Testis (tissue), 3 donors: ENCODE measurements around the gene STAT2. TPM values are rescaled to one million over a fixed set of nuclear protein-coding genes. Genes with fewer than 3 reads are reported as not detected.

Experiments
- DNase-seq: peaks from one replicate; pipeline ENCODE4 v3.0.0-alpha.2; 2019
- H3K27ac ChIP-seq, 2 donors: fragments of 200-600 bp; sonication (generic); one replicate each; pipeline ENCODE4 v1.5.1; 2019
- H3K27me3 ChIP-seq: fragments of 200-600 bp; sonication (generic); one replicate; pipeline ENCODE4 v1.5.1; 2019
- H3K36me3 ChIP-seq: fragments of 200-600 bp; sonication (generic); one replicate; pipeline ENCODE4 v1.5.1; 2017; ENCODE audit warnings: low read depth; ENCODE audit errors: missing control alignments
- H3K4me1 ChIP-seq: fragments of 200-600 bp; sonication (generic); one replicate; pipeline ENCODE4 v1.5.1; 2019
- H3K4me3 ChIP-seq, 2 donors: fragments of 200-600 bp; sonication (generic); one replicate each; pipeline ENCODE4 v1.5.1; 2017 to 2019
- H3K9me3 ChIP-seq: fragments of 200-600 bp; sonication (generic); one replicate; pipeline ENCODE4 v1.5.1; 2017
- POLR2A ChIP-seq: fragments of 450-650 bp; IDR thresholded peaks from one replicate; pipeline ENCODE4 v1.6.1; 2017; ENCODE audit warnings: antibody characterized with exemption, mild to moderate bottlenecking, moderate library complexity
- WGBS, 2 donors: methylation state at CpG; one replicate each; pipeline ENCODE4 v1.1.5; 2018; 5-methylcytosine and 5-hydroxymethylcytosine counted together
- intact Hi-C: fragments of 100-400 bp; cut with DNase I; formaldehyde crosslinking; loops from one replicate; pipeline ENCODE4 v1.15.1; 2023; ENCODE audit warnings: low total_unique reads
- polyA plus RNA-seq: library from polyadenylated mRNA; stranded (reverse); fragments of 350-450 nt; fragmentation: Illumina TruSeq; extraction: RNeasy Lipid Tissue Mini Kit (QIAGEN cat#74804); gene quantifications from one replicate; pipeline ENCODE4 v1.2.3, GENCODE V29; 2014; ENCODE audit warnings: low read depth, low replicate concordance; ENCODE audit not compliant: insufficient read depth
- total RNA-seq, 2 donors: library from RNA; depleted of rRNA; stranded (reverse); fragments of >200 nt; gene quantifications; one replicate each; pipeline ENCODE4 v1.2.3, GENCODE V29; 2016
- TF ChIP-seq, protein P1 (sequence below), 3 experiments: fragments of 450-650 bp in 2 of 3; fragments of 200-600 bp in 1 of 3; sonication (generic) in 1 of 3; IDR thresholded peaks; one replicate each; pipeline ENCODE4 v1.5.1; 2016 to 2019; ENCODE audit warnings: antibody characterized with exemption in 3 of 3, mild to moderate bottlenecking in 2 of 3, moderate library complexity in 1 of 3

STAT2 gene
- total and polyA plus RNA-seq, 3 donors from 2014 or later, result 57.0 to 122 (median 110) TPM

DNA sequence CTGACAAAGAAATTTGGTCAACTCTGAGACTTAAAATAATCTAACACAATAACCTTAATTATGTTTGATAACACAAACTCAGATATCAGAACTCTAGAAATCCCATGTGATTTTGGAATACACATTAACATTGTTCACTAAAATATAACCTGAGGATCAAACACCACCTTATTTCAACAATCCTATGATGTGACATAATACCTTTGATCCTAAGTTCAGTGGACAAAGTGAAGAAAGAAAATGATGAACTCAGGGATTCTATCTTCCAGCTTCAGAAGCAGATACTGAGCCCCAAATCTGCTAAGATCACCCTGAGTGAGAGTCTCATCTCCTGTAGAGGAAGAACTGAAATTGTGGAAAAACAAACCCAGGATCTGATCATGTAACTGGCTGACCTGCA, 38.4 kb upstream of the STAT2 start:
- no peak for TF ChIP-seq POLR2A
- TF ChIP-seq, protein P1, sequence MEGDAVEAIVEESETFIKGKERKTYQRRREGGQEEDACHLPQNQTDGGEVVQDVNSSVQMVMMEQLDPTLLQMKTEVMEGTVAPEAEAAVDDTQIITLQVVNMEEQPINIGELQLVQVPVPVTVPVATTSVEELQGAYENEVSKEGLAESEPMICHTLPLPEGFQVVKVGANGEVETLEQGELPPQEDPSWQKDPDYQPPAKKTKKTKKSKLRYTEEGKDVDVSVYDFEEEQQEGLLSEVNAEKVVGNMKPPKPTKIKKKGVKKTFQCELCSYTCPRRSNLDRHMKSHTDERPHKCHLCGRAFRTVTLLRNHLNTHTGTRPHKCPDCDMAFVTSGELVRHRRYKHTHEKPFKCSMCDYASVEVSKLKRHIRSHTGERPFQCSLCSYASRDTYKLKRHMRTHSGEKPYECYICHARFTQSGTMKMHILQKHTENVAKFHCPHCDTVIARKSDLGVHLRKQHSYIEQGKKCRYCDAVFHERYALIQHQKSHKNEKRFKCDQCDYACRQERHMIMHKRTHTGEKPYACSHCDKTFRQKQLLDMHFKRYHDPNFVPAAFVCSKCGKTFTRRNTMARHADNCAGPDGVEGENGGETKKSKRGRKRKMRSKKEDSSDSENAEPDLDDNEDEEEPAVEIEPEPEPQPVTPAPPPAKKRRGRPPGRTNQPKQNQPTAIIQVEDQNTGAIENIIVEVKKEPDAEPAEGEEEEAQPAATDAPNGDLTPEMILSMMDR (IDR thresholded peaks at IDR 0.05), result no peak
- no peak for DNase-seq
- Histone ChIP-seq H3K27ac (no peak overlapping the region), H3K4me3 (no peak overlapping the region), H3K9me3 (no peaks in the 10 kb centered on the region), H3K4me1 (no peaks in the 10 kb centered on the region), H3K27me3 (no peaks in the 10 kb centered on the region), H3K36me3 (no peaks in the 10 kb centered on the region)
- intact Hi-C loops, result no loop called here

DNA sequence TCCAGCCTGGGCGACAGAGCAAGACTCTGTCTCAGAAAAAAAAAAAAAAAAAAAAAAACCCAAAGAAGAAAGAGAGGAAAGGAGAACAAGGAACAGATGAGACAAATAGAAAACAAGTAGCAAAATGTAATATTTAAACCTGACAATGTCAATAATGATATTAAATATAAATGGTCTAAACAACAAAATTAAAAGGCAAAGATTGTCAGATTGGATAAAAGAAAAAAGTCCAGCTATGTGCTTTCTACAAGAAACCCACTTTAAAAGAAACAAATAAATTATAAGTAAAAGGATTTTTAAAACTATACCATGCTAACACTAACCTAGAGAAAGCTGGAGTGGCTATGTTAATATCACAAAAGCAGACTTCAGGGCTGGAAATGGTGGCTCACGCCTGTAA, 32.4 kb upstream of the STAT2 start:
- 97 to 98% methylated on average over 2 of the region's 2 CpGs for WGBS, 2 donors
- no peak overlapping the region for H3K27ac ChIP-seq
- no peaks in the 10 kb centered on the region for H3K27me3 ChIP-seq
- no peaks in the 10 kb centered on the region for H3K9me3 ChIP-seq
- DNase-seq, result no peak
- no peaks in the 10 kb centered on the region for H3K36me3 ChIP-seq
- intact Hi-C loops, result no loop called here
- no peak for TF ChIP-seq POLR2A
- TF ChIP-seq, protein P1 (IDR thresholded peaks at IDR 0.05), result no peak
- no peaks in the 10 kb centered on the region for H3K4me1 ChIP-seq
- no peak overlapping the region for H3K4me3 ChIP-seq

DNA sequence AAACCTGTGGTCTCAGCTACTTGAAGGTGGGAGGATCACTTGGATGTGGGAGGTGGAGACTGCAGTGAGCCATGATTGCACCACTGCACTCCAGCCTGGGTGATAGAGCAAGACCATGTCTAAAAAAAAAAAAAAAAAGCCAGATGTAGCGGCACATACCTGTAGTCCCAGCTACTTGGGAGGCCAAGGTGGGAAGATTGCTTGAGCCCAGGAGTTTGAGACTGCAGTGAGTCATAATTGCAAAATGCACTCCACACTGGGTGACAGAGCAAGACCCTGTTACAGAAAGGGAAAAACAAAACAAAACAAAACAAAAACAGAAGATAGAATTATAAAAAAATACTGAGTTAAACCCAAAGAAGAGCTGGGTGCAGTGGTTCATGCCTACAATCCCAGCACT, 31.8 kb upstream of the STAT2 start:
- H3K4me1 ChIP-seq, result no peaks in the 10 kb centered on the region
- intact Hi-C loops, result no loop called here
- DNase-seq, result no peak
- WGBS, 2 donors, result 91 to 96% methylated on average over 1 of the region's 1 CpG
- H3K9me3 ChIP-seq, result no peaks in the 10 kb centered on the region
- H3K36me3 ChIP-seq, result no peaks in the 10 kb centered on the region
- H3K27ac ChIP-seq, result no peak overlapping the region
- no peak overlapping the region for H3K4me3 ChIP-seq
- TF ChIP-seq POLR2A, result no peak
- TF ChIP-seq, protein P1 (IDR thresholded peaks at IDR 0.05), result no peak
- no peaks in the 10 kb centered on the region for H3K27me3 ChIP-seq

DNA sequence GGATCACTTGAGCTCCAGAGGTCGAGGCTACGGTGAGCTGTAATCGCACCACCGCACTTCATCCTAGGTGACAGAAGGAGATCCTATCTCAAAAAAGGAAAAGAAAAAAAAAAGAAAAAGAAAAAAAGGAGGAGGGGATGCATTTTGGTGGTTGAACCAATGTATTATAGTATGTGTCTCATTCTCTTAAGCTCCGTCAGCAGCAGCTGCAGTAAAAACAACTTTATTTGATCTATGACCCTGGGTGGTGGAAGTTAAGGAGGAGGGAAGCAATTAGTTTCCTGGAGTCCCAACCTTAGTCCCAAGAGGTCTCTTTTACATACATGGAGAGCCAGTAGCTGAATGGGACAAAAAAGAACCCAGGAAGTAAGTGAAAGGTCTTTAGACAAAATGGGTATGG, 29.5 kb upstream of the STAT2 start:
- Histone ChIP-seq H3K27me3 (no peaks in the 10 kb centered on the region), H3K4me3 (no peak overlapping the region), H3K4me1 (no peaks in the 10 kb centered on the region), H3K9me3 (no peaks in the 10 kb centered on the region), H3K36me3 (no peaks in the 10 kb centered on the region), H3K27ac (no peak overlapping the region)
- TF ChIP-seq, protein P1 (IDR thresholded peaks at IDR 0.05), result no peak
- TF ChIP-seq POLR2A, result no peak
- WGBS, 2 donors, result 63 to 66% methylated on average over 5 of the region's 5 CpGs
- no peak for DNase-seq
- intact Hi-C loops, result no loop called here

DNA sequence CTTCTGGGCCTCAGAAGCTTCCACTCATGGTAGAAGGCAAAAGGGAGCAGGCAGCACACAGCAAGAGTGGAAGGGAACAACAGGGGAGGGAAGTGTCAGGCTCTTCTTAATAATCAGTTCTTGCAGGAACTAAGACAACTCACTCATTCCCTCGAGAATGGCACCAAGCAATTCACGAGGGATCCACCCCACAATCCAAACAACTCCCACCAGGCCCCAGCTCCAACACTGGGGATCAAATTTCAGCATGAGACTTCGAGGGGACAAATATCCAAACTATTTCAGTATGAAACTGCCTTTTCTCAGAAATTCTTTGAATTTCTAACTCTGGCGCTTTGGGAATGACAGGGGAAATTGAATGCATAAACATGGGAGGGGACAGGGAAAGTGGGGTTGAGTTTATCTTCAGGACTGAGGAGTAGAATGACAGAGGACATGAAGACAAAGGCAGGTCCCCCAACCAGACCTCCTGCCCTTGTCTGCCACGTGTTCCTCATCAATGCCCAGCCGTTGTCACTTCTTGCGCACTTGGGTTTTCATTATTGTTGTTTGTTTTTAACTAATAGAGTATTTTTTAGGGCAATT, 27.3 kb upstream of the STAT2 start:
- no peaks in the 10 kb centered on the region for H3K4me1 ChIP-seq
- intact Hi-C loops, result no loop called here
- no peaks in the 10 kb centered on the region for H3K9me3 ChIP-seq
- no peaks in the 10 kb centered on the region for H3K27me3 ChIP-seq
- no peak overlapping the region for H3K4me3 ChIP-seq
- TF ChIP-seq, protein P1 (IDR thresholded peaks at IDR 0.05), result no peak
- no peak for TF ChIP-seq POLR2A
- no peaks in the 10 kb centered on the region for H3K36me3 ChIP-seq
- WGBS, 2 donors, result 65 to 67% methylated on average over 7 of the region's 7 CpGs
- no peak overlapping the region for H3K27ac ChIP-seq
- DNase-seq, result no peak
